GM12872 (cell line): ENCODE results near the gene LGR6.

Experiments
- TF ChIP-seq, protein P1 (sequence below): IDR thresholded peaks from 3 replicates; pipeline ENCODE4 v1.5.1; 2011; ENCODE audit warnings: low read depth, mild to moderate bottlenecking, low read length, moderate library complexity; ENCODE audit not compliant: insufficient read depth

The LGR6 gene

DNA sequence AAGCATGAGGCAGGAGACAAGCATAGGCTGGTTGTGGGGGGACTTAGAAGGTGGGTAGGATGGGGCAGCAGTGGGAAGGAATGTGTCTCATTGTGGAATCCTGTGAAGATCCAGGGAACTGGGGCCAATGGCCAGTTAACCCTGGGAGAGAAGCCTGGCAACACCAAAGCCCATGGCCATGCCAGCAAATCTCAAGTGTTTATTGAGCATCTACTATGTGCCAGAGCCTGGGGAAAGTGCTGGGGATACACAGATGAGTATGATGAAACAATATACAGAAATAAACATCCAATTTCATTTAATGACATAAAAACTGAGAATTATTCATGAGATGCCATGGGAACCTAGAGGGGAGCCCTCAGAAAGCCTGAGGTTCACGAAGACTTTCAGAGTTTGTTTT, 17.4 kb downstream of the LGR6 start:
- TF ChIP-seq, protein P1, sequence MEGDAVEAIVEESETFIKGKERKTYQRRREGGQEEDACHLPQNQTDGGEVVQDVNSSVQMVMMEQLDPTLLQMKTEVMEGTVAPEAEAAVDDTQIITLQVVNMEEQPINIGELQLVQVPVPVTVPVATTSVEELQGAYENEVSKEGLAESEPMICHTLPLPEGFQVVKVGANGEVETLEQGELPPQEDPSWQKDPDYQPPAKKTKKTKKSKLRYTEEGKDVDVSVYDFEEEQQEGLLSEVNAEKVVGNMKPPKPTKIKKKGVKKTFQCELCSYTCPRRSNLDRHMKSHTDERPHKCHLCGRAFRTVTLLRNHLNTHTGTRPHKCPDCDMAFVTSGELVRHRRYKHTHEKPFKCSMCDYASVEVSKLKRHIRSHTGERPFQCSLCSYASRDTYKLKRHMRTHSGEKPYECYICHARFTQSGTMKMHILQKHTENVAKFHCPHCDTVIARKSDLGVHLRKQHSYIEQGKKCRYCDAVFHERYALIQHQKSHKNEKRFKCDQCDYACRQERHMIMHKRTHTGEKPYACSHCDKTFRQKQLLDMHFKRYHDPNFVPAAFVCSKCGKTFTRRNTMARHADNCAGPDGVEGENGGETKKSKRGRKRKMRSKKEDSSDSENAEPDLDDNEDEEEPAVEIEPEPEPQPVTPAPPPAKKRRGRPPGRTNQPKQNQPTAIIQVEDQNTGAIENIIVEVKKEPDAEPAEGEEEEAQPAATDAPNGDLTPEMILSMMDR = no peak

DNA sequence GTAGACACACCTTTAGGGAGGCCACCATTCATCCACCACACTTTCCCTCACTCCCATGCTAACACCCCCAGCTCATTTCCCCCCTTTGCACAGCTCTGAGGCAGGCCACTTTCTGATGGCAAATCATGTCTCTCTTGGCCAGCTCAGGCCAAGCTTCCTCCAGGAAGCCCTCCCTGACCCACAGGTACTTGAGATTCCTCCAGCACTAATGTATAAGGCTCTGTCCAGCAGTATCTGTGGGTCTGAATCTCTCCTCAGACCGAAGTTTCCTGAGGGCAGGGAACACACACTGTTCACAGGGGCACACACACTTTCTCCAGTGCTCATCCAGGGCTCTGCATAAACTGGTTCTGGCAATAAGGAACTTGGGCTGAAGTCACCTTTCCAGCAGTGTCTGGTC, 19.2 kb downstream of the LGR6 start:
- TF ChIP-seq, protein P1 = no peak

DNA sequence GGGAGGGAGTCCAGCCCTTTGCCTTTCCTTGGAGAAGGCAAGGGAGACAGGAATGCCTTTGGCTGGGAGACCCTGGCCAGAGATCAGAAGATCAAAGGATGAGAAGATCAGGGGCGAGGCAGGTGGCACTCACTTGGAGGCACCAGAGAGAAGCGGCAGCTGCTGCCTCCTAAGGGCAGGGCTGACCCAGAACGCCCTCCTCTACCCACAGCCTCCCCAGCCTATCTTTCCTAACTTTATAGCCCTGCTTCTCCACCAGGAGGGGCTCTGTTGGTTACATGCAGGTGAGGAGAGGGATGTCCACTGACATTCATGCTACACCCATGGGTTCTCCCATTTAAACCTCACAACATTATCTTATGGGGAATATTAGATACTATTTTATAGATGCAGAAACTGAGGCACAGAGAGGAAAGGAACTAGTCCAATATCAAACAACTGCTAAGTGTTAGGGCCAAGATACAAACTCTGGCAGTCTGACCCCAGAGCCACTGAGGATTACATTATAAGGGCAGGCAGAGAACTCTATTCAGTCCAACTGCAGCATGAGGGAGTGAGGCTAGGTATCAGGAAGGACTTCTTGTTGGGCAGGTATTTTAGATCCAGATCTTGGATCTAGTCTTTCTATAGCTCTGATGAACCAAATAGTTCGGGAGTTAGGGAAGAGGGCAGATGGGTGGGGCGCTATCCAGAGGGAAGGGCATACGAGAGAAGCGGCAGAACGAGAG, 19.9 kb downstream of the LGR6 start:
- TF ChIP-seq, protein P1 = 0 out of 3 replicates have a peak, but pooled peaks have one; percentile 12

DNA sequence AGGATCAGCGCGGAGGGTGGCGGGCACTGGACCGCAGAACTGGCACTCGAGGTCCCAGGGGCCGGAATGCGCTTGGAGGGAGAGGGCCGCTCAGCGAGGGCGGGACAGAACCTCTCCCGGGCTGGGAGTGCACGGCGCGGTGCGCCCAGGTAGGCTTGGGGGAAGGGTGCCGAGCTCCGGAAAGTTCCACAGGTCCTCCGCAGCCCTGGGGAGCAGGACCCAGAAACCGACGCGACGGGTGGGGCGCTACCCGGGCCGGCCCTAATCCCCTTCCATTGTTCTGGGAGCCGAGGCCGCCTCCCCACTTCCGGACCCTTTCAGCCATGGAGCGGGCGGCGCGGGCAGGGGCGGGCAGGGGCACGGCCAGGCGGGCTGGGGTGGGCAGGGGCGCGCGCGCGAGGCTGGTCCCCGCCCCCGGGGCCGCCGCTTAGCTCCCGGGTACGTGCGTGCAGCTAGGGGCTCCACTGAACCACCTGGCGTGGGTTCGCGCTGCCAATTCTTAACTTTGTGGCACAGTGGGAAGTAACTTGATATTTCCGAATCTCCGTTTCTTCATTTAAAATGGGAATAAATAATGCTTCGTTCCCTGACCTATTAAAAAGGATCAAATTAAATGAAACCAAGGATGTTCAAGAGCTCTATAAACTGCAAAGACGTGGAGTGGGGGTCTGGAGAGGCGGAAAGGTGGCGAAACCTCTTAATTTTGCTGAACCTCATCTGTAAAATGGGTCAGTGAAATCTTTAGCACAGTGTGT, 20.7 kb downstream of the LGR6 start:
- TF ChIP-seq, protein P1 = no peak

- TF ChIP-seq, protein P1 = no peak
These were observed 22.0 kb downstream of the LGR6 start for GRCh38 chr1:202215472-202216130.

- TF ChIP-seq, protein P1 = no peak
These were observed 23.1 kb downstream of the LGR6 start for GRCh38 chr1:202216691-202217090.

- TF ChIP-seq, protein P1 = no peak
These were observed 23.9 kb downstream of the LGR6 start for GRCh38 chr1:202217516-202217915.
